ENCODE measurements around the gene HSH2D. TPM values are rescaled to one million over a fixed set of nuclear protein-coding genes. Genes with fewer than 3 reads are reported as not detected.

The HSH2D gene
- total and polyA plus RNA-seq, 9 of the 15 experiments (the other 6 are each of a cell fraction or from before 2014, with no cell fraction given) = 0.03 to 1.1 (median 0.35) TPM; not detected in 1

GRCh38 chr19:16127776-16128371, 15.6 kb upstream of the HSH2D start:
- TF ChIP-seq GATAD2A (IDR thresholded peaks at IDR 0.05) (no peak), ZNF174 (CRISPR knock-in tag; IDR thresholded peaks at IDR 0.05) (no peak), POLR2G (IDR thresholded peaks at IDR 0.05; ENCODE audit: low read depth, low read length) (peak; percentile 54)
- intact Hi-C loops (cut with micrococcal nuclease) (no loop called here), in situ Hi-C loops (cut with MboI) (no loop called here)
- H3K4me3 ChIP-seq = no peak overlapping the region
- H3K27me3 ChIP-seq (ENCODE audit: control insufficient read depth in 2 of 2, insufficient read depth in 2 of 2, low read length in 2 of 2) = no peaks in the 10 kb centered on the region
- H3K27ac ChIP-seq (ENCODE audit: extremely low read depth, low read depth, low read length) = no peak overlapping the region
- no peak overlapping the region for H2AFZ ChIP-seq (ENCODE audit: low read depth, low read length)
- H3K79me2 ChIP-seq (ENCODE audit: control insufficient read depth, insufficient read depth, low read length) = no peaks in the 10 kb centered on the region
- CTCF ChIA-PET (ENCODE audit: low intra/inter-chr PET ratio) = no interaction called here
- H4K20me1 ChIP-seq (replicated peaks; ENCODE audit: control insufficient read depth, insufficient read depth, low read length) = 0 out of 2 replicates have a peak, but pooled peaks cover 3% of the 10 kb centered on the region
- BruUV-seq (replicated peaks) = no TSS peak
- H3K4me1 ChIP-seq (replicated peaks in 1 of 2; ENCODE audit: control insufficient read depth in 2 of 2, insufficient read depth in 2 of 2, low read length in 2 of 2) = peaks cover 0 to 13% of the 10 kb centered on the region in 2 experiments; a peak in 2 of 5 replicates
- no peak for FAIRE-seq
- no peak overlapping the region for H3K4me2 ChIP-seq (ENCODE audit: insufficient read depth, low read length)
- no peak overlapping the region; a peak in 1 of 4 replicates for H3K9ac ChIP-seq (ENCODE audit: insufficient read depth in 1 of 2, low read depth in 2 of 2, low read length in 2 of 2)
- POLR2A ChIA-PET = interaction anchor here (0.6 to 1.4 kb wide), 3 partner anchors 11 to 642 kb away, joined by 3 to 5 read pairs (median 5); partner anchors contain the start of gene HSH2D
- 95% methylated on average over 20 of the region's 21 CpGs for WGBS (ENCODE audit: insufficient coverage, low coverage, missing lambda C conversion rate)
- H3K9me1 ChIP-seq (ENCODE audit: control insufficient read depth, insufficient read depth, low read length) = no peaks in the 10 kb centered on the region
- no peak for ATAC-seq
- H3K9me3 ChIP-seq (replicated peaks; ENCODE audit: control insufficient read depth, insufficient read depth, low read depth, low read length) = no peaks in the 10 kb centered on the region
- peaks cover 83% of the 10 kb centered on the region; the same call in 2 of the 3 replicates for H3K36me3 ChIP-seq (ENCODE audit: control insufficient read depth, insufficient read depth, low read length)
- DNase-seq (ENCODE audit: extremely low read depth in 1 of 4, low spot score in 3 of 4) = no peak

GRCh38 chr19:16131648-16132047, 11.8 kb upstream of the HSH2D start:
- Histone ChIP-seq H3K27ac (ENCODE audit: extremely low read depth, low read depth, low read length) (no peak overlapping the region), H3K4me2 (ENCODE audit: insufficient read depth, low read length) (no peak overlapping the region), H3K9me3 (replicated peaks; ENCODE audit: control insufficient read depth, insufficient read depth, low read depth, low read length) (no peaks in the 10 kb centered on the region), H3K79me2 (ENCODE audit: control insufficient read depth, insufficient read depth, low read length) (no peaks in the 10 kb centered on the region), H4K20me1 (replicated peaks; ENCODE audit: control insufficient read depth, insufficient read depth, low read length) (peaks cover 7% of the 10 kb centered on the region; the same call in 1 of the 2 replicates), H3K9me1 (ENCODE audit: control insufficient read depth, insufficient read depth, low read length) (no peaks in the 10 kb centered on the region), H3K9ac (ENCODE audit: insufficient read depth in 1 of 2, low read depth in 2 of 2, low read length in 2 of 2) (no peak overlapping the region), H3K36me3 (ENCODE audit: control insufficient read depth, insufficient read depth, low read length) (peaks cover 65% of the 10 kb centered on the region; the same call in 2 of the 3 replicates), H3K27me3 (ENCODE audit: control insufficient read depth in 2 of 2, insufficient read depth in 2 of 2, low read length in 2 of 2) (no peaks in the 10 kb centered on the region), H3K4me3 (no peak overlapping the region), H2AFZ (ENCODE audit: low read depth, low read length) (no peak overlapping the region), H3K4me1 (replicated peaks in 1 of 2; ENCODE audit: control insufficient read depth in 2 of 2, insufficient read depth in 2 of 2, low read length in 2 of 2) (peaks cover 0 to 5% of the 10 kb centered on the region in 2 experiments; a peak in 1 of 5 replicates)
- DNase-seq (ENCODE audit: extremely low read depth in 1 of 4, low spot score in 3 of 4) = no peak
- in situ Hi-C loops (cut with MboI) = no loop called here
- FAIRE-seq = peak; percentile 46
- CTCF ChIA-PET (ENCODE audit: low intra/inter-chr PET ratio) = no interaction called here
- no peak for ATAC-seq
- 83% methylated on average over 2 of the region's 3 CpGs for WGBS (ENCODE audit: insufficient coverage, low coverage, missing lambda C conversion rate)
- intact Hi-C loops (cut with micrococcal nuclease) = no loop called here
- TF ChIP-seq ZNF57 (CRISPR knock-in tag; IDR thresholded peaks at IDR 0.05) (no peak), EHMT2 (IDR thresholded peaks at IDR 0.05) (peak; percentile 86; the same call in 1 of the 2 replicates)
- TF ChIP-seq, protein P1, sequence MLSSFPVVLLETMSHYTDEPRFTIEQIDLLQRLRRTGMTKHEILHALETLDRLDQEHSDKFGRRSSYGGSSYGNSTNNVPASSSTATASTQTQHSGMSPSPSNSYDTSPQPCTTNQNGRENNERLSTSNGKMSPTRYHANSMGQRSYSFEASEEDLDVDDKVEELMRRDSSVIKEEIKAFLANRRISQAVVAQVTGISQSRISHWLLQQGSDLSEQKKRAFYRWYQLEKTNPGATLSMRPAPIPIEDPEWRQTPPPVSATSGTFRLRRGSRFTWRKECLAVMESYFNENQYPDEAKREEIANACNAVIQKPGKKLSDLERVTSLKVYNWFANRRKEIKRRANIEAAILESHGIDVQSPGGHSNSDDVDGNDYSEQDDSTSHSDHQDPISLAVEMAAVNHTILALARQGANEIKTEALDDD (IDR thresholded peaks at IDR 0.05) = peak; percentile 71
- BruUV-seq (replicated peaks) = no TSS peak
- POLR2A ChIA-PET = interaction anchor here (1.7 kb wide), 1 partner anchor 13 kb away, joined by 3 read pairs; no protein-coding TSS in a partner anchor

Measured in K562 (cell line).